ENCODE measurements around the gene MYBL2.

- TF ChIP-seq CTCF (optimal IDR thresholded peaks at IDR 0.05 in 1 of 3, IDR thresholded peaks at IDR 0.05 in 1 of 3, conservative IDR thresholded peaks at IDR 0.05 in 1 of 3; ENCODE audit: extremely low read depth in 1 of 3, insufficient read depth in 2 of 3, low read length in 3 of 3) (no peak), EZH2 (IDR thresholded peaks at IDR 0.05; ENCODE audit: low read length) (no peak)
Measured at GRCh38 chr20:43731927-43732326, 65.0 kb downstream of the MYBL2 start.
